B cell (primary cell): Measurements from ENCODE around the gene FLT1. TPM values are rescaled to one million over a fixed set of nuclear protein-coding genes. Genes with fewer than 3 reads are reported as not detected.

Source experiments
- ATAC-seq: fragments of 200-7000 bp; cut with Tn5 transposase; one replicate; pipeline ENCODE4 v1.10.0; 2021; ENCODE audit warnings: low read depth, mild to moderate bottlenecking, moderate number of reproducible peaks, moderate library complexity
- CTCF ChIA-PET: fragments of 350-600 bp; sonication (Branson Sonifier 250); formaldehyde crosslinking; loops from one replicate; lab custom pipeline; 2021; ENCODE audit warnings: antibody characterized with exemption, inconsistent platforms; lab: Charles Lee
- POLR2A ChIA-PET: fragments of 350-600 bp; sonication (Branson Sonifier 250); formaldehyde crosslinking; loops from one replicate; lab custom pipeline; 2021; ENCODE audit warnings: antibody characterized with exemption; lab: Charles Lee
- DNase-seq: peaks from one replicate; pipeline ENCODE4 v3.0.0; 2013
- H2AFZ ChIP-seq: 2 replicates; pipeline ENCODE4 v1.6.1; 2012; ENCODE audit warnings: mild to moderate bottlenecking, low read depth, low read length; ENCODE audit not compliant: insufficient read depth, poor library complexity, severe bottlenecking
- H3K27ac ChIP-seq, 2 donors: 1 replicate in 1 of 2; 2 replicates in 1 of 2; pipeline ENCODE4 v1.5.1; 2012 to 2013; ENCODE audit warnings: low read length in 2 of 2, mild to moderate bottlenecking in 2 of 2, moderate library complexity in 1 of 2
- H3K27me3 ChIP-seq, 4 experiments: fragments of 200-600 bp in 1 of 4; sonication (generic) in 1 of 4; replicated peaks in 1 of 4; 1 replicate in 2 of 4; 2 replicates in 2 of 4; pipeline versions ENCODE4 v1.6.1 to v1.7.0; 2013 to 2016; ENCODE audit warnings: low read length in 3 of 4, mild to moderate bottlenecking in 2 of 4, mixed read lengths in 1 of 4, moderate library complexity in 1 of 4; ENCODE audit not compliant: insufficient read depth in 4 of 4, control insufficient read depth in 3 of 4; ENCODE audit errors: control extremely low read depth in 1 of 4
- H3K36me3 ChIP-seq, 2 experiments: replicated peaks in 1 of 2; 1 replicate in 1 of 2; 2 replicates in 1 of 2; pipeline versions ENCODE4 v1.6.1 to v1.7.1; 2013; ENCODE audit warnings: low read length in 1 of 2; ENCODE audit not compliant: insufficient read depth in 2 of 2, control insufficient read depth in 1 of 2; ENCODE audit errors: control extremely low read depth in 1 of 2, extremely low read depth in 1 of 2
- H3K4me1 ChIP-seq, 2 donors: fragments of 200-600 bp in 1 of 2; sonication (generic) in 1 of 2; 1 replicate in 1 of 2; 2 replicates in 1 of 2; pipeline versions ENCODE4 v1.5.1 to v1.6.1; 2013 to 2017; ENCODE audit warnings: low read length in 2 of 2; ENCODE audit not compliant: control insufficient read depth in 2 of 2, insufficient read depth in 2 of 2
- H3K4me2 ChIP-seq: replicated peaks from 2 replicates; pipeline ENCODE3; 2012; ENCODE audit warnings: mild to moderate bottlenecking, low read depth, low read length; ENCODE audit not compliant: poor library complexity, severe bottlenecking
- H3K4me3 ChIP-seq, 5 experiments: fragments of 200-600 bp in 1 of 5; sonication (generic) in 1 of 5; 1 replicate in 3 of 5; 2 replicates in 2 of 5; pipeline versions ENCODE4 v1.5.1 to v1.7.0; 2011 to 2016; ENCODE audit warnings: low read length in 4 of 5, mild to moderate bottlenecking in 4 of 5, low read depth in 2 of 5, control low read depth in 1 of 5, moderate library complexity in 1 of 5; ENCODE audit not compliant: insufficient read depth in 1 of 5; ENCODE audit errors: control extremely low read depth in 1 of 5, extremely low read depth in 1 of 5
- H3K79me2 ChIP-seq: fragments of 200-600 bp; sonication (generic); one replicate; pipeline ENCODE4 v1.6.0; 2016; ENCODE audit warnings: low read length; ENCODE audit not compliant: control insufficient read depth, insufficient read depth
- H3K9ac ChIP-seq: fragments of 200-600 bp; sonication (generic); 2 replicates; pipeline ENCODE4 v1.6.1; 2017; ENCODE audit warnings: mild to moderate bottlenecking, low read length, moderate library complexity
- H3K9me3 ChIP-seq, 3 donors: one replicate each; pipeline versions ENCODE4 v1.6.1 to v1.7.1; 2013; ENCODE audit warnings: low read length in 2 of 3; ENCODE audit not compliant: control insufficient read depth in 2 of 3, insufficient read depth in 1 of 3; ENCODE audit errors: control extremely low read depth in 1 of 3
- H4K20me1 ChIP-seq: 2 replicates; pipeline ENCODE4 v1.6.0; 2012; ENCODE audit warnings: mild to moderate bottlenecking, low read length; ENCODE audit not compliant: insufficient read depth, control insufficient read depth, poor library complexity, severe bottlenecking
- H3K27ac Mint-ChIP-seq: one replicate; pipeline ENCODE4 v1.8.0; 2021; ENCODE audit warnings: mixed read lengths
- H3K27me3 Mint-ChIP-seq: one replicate; pipeline ENCODE4 v1.8.0; 2021; ENCODE audit warnings: mixed read lengths
- H3K4me1 Mint-ChIP-seq: one replicate; pipeline ENCODE4 v1.8.0; 2021; ENCODE audit warnings: mixed read lengths
- H3K4me3 Mint-ChIP-seq: one replicate; pipeline ENCODE4 v1.8.0; 2021; ENCODE audit warnings: mixed read lengths
- H3K9me3 Mint-ChIP-seq: one replicate; pipeline ENCODE4 v1.8.0; 2022; ENCODE audit warnings: mixed read lengths; ENCODE audit not compliant: insufficient read depth
- EZH2 ChIP-seq: IDR thresholded peaks from 2 replicates; pipeline ENCODE4 v1.6.1; 2012; ENCODE audit warnings: borderline replicate concordance, low read depth, mild to moderate bottlenecking, moderate library complexity, low read length; ENCODE audit not compliant: insufficient read depth, poor library complexity, severe bottlenecking
- WGBS: methylation state at CpG from one replicate; pipeline ENCODE4 v1.1.5; 2013; ENCODE audit warnings: missing lambda C conversion rate; ENCODE audit not compliant: insufficient coverage; 5-methylcytosine and 5-hydroxymethylcytosine counted together
- intact Hi-C: fragments of 100-400 bp; cut with micrococcal nuclease; formaldehyde crosslinking; loops from one replicate; pipeline ENCODE4 v1.10.0; 2022
- polyA plus RNA-seq: library from polyadenylated mRNA; depleted of rRNA; stranded (reverse); fragments of >200 nt; gene quantifications from 2 replicates; pipeline ENCODE4 v1.2.3, GENCODE V29; 2012
- total RNA-seq, 2 donors: library from RNA; stranded (reverse); fragments of 120-200 nt in 1 of 2; gene quantifications; 1 replicate in 1 of 2; 2 replicates in 1 of 2; pipeline versions ENCODE4 v1.2.3 to v1.2.4, GENCODE V29; 2013 to 2022
- TF ChIP-seq, protein P1 (sequence below): fragments of 200-600 bp; IDR thresholded peaks from one replicate; pipeline ENCODE4 v1.8.0; 2022; ENCODE audit warnings: antibody characterized with exemption, mild to moderate bottlenecking

FLT1 gene
- total and polyA plus RNA-seq, 2 donors (not counting 1 experiment from before 2014, with no cell fraction given): 1.1 to 1.2 TPM

DNA sequence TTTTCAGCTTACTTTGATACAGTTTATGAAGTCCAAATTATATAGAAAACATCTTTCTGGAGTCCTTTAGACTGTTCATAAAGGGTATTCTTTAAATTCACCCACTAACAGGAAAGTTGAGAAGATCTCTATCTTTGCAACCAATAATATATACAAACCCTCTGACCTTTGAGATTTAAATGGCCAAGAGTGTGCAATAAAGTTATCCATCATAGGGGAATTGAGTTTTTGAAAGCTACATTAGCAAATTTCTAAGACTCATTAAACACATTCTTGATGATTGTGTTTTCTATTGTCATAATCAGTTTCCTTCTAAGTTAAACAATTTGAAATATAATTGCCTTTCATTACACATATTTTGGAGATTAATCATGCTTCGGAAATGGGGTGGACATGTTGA, 15.9 kb downstream of the FLT1 start:
- H3K9me3 ChIP-seq: no peaks in the 10 kb centered on the region
- no peak overlapping the region for H2AFZ ChIP-seq
- no peaks in the 10 kb centered on the region for H3K79me2 ChIP-seq
- Mint-ChIP-seq H3K4me1 (no peaks in the 10 kb centered on the region), H3K9me3 (no peaks in the 10 kb centered on the region), H3K27me3 (peaks cover 29% of the 10 kb centered on the region), H3K27ac (no peak overlapping the region), H3K4me3 (no peak overlapping the region)
- H3K9ac ChIP-seq: no peak overlapping the region
- no peaks in the 10 kb centered on the region for H3K4me1 ChIP-seq
- no peak overlapping the region for H3K27ac ChIP-seq
- intact Hi-C loops: no loop called here
- ChIA-PET CTCF (no interaction called here), POLR2A (no interaction called here)
- TF ChIP-seq, protein P1, sequence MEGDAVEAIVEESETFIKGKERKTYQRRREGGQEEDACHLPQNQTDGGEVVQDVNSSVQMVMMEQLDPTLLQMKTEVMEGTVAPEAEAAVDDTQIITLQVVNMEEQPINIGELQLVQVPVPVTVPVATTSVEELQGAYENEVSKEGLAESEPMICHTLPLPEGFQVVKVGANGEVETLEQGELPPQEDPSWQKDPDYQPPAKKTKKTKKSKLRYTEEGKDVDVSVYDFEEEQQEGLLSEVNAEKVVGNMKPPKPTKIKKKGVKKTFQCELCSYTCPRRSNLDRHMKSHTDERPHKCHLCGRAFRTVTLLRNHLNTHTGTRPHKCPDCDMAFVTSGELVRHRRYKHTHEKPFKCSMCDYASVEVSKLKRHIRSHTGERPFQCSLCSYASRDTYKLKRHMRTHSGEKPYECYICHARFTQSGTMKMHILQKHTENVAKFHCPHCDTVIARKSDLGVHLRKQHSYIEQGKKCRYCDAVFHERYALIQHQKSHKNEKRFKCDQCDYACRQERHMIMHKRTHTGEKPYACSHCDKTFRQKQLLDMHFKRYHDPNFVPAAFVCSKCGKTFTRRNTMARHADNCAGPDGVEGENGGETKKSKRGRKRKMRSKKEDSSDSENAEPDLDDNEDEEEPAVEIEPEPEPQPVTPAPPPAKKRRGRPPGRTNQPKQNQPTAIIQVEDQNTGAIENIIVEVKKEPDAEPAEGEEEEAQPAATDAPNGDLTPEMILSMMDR: no peak
- TF ChIP-seq EZH2: no peak
- no peak for ATAC-seq
- no peaks in the 10 kb centered on the region for H4K20me1 ChIP-seq
- H3K4me2 ChIP-seq: no peak overlapping the region
- peaks cover 0 to 13% (median 0%) of the 10 kb centered on the region in 4 experiments for H3K27me3 ChIP-seq
- DNase-seq: no peak
- no peaks in the 10 kb centered on the region for H3K36me3 ChIP-seq
- no CpG with 5 or more reads among the region's 1 CpG for WGBS
- no peak overlapping the region for H3K4me3 ChIP-seq

DNA sequence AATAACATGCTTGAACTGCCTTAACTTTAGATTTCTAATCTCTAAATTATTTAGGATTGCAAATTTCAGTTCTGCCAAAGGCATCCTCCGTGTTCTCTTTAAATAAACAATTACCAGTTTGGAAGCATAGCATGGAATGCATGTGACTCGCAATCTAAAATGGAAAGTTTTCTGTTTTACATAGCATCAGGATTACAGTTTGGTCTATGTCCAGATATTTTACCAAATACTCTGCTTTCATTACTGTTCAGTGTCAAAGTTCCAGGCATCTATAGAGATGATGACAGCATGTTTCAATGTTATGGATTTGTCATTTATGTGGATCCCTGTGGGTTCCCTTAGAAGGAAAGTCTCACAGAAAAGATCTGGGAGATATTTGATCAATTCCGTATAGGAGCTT, 16.8 kb downstream of the FLT1 start:
- H3K27me3 ChIP-seq: peaks cover 0 to 7% (median 0%) of the 10 kb centered on the region in 4 experiments
- H3K27me3 Mint-ChIP-seq: peaks cover 24% of the 10 kb centered on the region
- H3K79me2 ChIP-seq: no peaks in the 10 kb centered on the region
- no peak overlapping the region for H3K4me3 Mint-ChIP-seq
- H3K9me3 Mint-ChIP-seq: no peaks in the 10 kb centered on the region
- no peaks in the 10 kb centered on the region for H3K4me1 ChIP-seq
- no peak overlapping the region for H3K27ac Mint-ChIP-seq
- ChIA-PET POLR2A (no interaction called here), CTCF (no interaction called here)
- 80% methylated on average over 1 of the region's 3 CpGs for WGBS
- H3K4me2 ChIP-seq: no peak overlapping the region
- ATAC-seq (no peak), DNase-seq (no peak)
- no peak overlapping the region for H3K4me3 ChIP-seq
- H3K9me3 ChIP-seq: no peaks in the 10 kb centered on the region
- no peak overlapping the region for H3K9ac ChIP-seq
- intact Hi-C loops: no loop called here
- H3K36me3 ChIP-seq: no peaks in the 10 kb centered on the region
- TF ChIP-seq, protein P1: no peak
- TF ChIP-seq EZH2: no peak
- no peaks in the 10 kb centered on the region for H3K4me1 Mint-ChIP-seq
- H3K27ac ChIP-seq: no peak overlapping the region
- H4K20me1 ChIP-seq: no peaks in the 10 kb centered on the region
- no peak overlapping the region for H2AFZ ChIP-seq
